ENCODE results near the gene PINLYP. TPM values are rescaled to one million over a fixed set of nuclear protein-coding genes. Genes with fewer than 3 reads are reported as not detected.

Gene PINLYP
- total and polyA plus RNA-seq, 2 of the 13 experiments (the other 11 are each of a cell fraction or from before 2014, with no cell fraction given), result 0.21 to 0.24 TPM

GRCh38 chr19:43595999-43596841, 20.6 kb downstream of the PINLYP start, which contains the start of the genes IRGQ and ZNF576 (continued):
- 0 out of 2 replicates have a peak, but pooled peaks have one; percentile 34 for TF ChIP-seq IRF9 (CRISPR knock-in tag; IDR thresholded peaks at IDR 0.05; ENCODE audit: borderline replicate concordance)
- TF ChIP-seq TFAP4 (IDR thresholded peaks at IDR 0.05; ENCODE audit: borderline replicate concordance, low read depth), result peak; percentile 75; the same call in 1 of the 2 replicates
- peak; percentile 100 for TF ChIP-seq CREM (IDR thresholded peaks at IDR 0.05)
- peak; percentile 73; the same call in 1 of the 2 replicates for TF ChIP-seq CREM (CRISPR knock-in tag; IDR thresholded peaks at IDR 0.05)
- peak; percentile 93 for TF ChIP-seq ATF7 (IDR thresholded peaks at IDR 0.05)
- peak; percentile 45; the same call in 1 of the 2 replicates for TF ChIP-seq ATF7 (CRISPR knock-in tag; IDR thresholded peaks at IDR 0.05)
- no peak for TF ChIP-seq NBN (conservative IDR thresholded peaks at IDR 0.05)
- no peak for TF ChIP-seq ZNF281 (CRISPR knock-in tag; IDR thresholded peaks at IDR 0.05; ENCODE audit: borderline replicate concordance)
- TF ChIP-seq ZNF792 (CRISPR knock-in tag; IDR thresholded peaks at IDR 0.05), result 0 out of 2 replicates have a peak, but pooled peaks have one; percentile 20
- no peak for TF ChIP-seq DDIT3 (CRISPR knock-in tag; IDR thresholded peaks at IDR 0.05)
- no peak for TF ChIP-seq CCAR2 (optimal IDR thresholded peaks at IDR 0.05; ENCODE audit: low read depth, low read length)
- no peak for TF ChIP-seq ZNF142 (CRISPR knock-in tag; IDR thresholded peaks at IDR 0.05)
- no peak for TF ChIP-seq RNF219 (CRISPR knock-in tag; IDR thresholded peaks at IDR 0.05)

All from HepG2 (cell line).